HG02885 (cell line): Measurements from ENCODE around the gene CORIN.
"Not testable (repeated sequence)": the region's sequence is repeated elsewhere in the genome, so short reads cannot be mapped to it uniquely, and the experiment has no call there.

Source experiments
- ATAC-seq: cut with Tn5 transposase; IDR thresholded peaks from one replicate; pipeline ENCODE4 v1.9.1; 2021; ENCODE audit warnings: mild to moderate bottlenecking; ENCODE audit not compliant: unreplicated experiment, poor library complexity

Gene CORIN

DNA sequence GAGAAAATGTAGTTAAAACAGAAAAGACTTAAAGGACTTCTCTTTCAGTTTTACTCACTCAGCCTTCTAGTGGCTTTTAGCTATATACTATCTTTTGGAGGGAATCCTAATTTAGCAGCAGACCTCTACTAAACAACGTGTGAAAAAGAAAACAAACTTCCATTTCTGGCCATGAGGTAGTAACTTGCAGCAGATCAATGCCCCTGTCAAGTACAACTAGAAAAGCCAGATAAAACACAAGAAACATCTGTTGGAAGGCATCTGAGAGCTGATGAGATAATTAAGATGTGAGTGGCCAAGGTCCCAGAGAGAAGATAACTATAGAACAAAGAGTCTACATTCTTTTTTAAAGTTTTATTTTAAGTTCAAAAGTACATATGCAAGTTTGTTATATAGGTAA, 101.7 kb downstream of the CORIN start:
- ATAC-seq = no peak

DNA sequence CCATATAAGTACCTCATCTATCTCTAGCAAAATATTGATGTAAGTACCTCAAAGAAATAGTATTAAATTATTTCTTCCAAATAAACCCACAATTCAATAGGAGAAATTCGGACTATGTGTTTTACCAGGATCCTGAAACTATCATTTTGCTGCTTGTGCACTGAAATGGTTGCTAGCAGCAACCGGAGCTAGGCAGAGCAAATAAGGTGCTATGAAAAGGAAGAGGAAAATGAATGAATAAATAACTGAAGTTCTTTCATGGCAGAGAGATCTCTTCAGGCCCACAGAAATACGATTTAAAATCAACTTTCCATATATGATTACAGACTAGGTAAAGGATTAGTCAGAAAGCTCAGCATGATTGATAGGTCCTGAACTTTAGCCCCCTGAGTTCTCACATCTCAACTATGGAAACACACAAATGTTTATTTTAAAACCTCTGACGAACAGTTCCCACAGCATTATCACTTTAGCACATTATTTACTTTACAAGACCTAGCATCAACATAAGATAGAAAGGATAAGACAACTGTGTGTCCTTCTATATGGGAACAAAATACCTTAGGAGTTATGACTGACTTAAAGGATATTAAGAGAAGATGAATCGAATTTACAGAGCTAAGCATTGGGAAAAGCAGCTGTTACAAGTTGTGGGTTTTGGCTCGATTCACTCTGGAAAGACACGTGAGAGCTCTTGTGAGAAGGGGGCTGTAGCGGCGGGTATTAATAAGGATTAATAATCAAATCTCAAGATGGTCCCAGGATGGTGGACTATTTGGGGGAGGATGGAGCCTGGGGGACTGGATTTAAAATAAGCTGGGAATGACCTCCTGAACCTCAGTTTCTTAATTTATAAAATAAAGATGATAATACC, 104.3 kb downstream of the CORIN start:
- ATAC-seq = no peak

DNA sequence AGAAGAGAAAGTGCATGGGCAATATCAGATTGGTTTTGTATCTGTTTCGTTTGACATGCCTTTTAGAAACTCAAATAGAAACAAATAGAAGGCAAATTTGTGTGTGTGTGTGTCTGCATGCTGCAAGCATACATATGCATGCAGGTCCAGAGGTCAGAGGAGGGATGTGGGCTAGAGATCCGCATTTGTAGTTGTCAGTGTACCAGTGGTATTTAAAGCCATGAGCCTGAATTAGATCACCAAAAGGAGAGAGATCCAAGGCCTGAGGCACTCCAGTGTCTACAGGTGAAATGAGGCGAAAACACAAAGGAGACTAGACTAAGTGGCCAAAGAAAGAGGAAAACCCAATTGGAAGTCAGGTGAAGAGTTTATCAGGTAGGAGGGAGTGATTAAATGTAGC, 106.7 kb downstream of the CORIN start:
- no peak for ATAC-seq

DNA sequence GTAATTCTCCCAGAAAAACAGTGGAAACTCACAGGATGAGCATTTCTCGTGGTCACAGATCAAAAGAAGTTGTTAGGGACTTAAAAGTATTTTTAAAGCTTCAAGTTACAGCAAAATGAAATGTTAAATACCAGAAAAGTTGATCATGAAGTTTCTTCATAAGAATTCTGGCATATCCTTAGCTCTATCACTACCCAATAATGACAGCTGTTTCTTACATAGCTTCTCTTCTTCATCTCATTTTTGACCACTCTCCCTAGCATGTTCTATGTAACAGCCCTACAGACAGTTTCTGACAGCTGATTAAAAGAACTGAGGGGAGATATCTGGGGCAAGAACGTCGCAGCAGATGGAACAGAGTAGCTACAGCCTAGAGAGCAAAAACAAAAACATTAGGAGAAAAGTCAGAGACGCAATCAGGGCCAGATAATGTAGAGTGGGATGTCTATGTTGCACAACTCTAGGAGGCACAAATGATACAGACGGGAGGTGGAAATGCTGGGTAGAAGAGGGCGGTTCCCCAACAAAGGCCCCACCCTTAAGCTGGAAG, 108.7 kb downstream of the CORIN start:
- no peak for ATAC-seq

DNA sequence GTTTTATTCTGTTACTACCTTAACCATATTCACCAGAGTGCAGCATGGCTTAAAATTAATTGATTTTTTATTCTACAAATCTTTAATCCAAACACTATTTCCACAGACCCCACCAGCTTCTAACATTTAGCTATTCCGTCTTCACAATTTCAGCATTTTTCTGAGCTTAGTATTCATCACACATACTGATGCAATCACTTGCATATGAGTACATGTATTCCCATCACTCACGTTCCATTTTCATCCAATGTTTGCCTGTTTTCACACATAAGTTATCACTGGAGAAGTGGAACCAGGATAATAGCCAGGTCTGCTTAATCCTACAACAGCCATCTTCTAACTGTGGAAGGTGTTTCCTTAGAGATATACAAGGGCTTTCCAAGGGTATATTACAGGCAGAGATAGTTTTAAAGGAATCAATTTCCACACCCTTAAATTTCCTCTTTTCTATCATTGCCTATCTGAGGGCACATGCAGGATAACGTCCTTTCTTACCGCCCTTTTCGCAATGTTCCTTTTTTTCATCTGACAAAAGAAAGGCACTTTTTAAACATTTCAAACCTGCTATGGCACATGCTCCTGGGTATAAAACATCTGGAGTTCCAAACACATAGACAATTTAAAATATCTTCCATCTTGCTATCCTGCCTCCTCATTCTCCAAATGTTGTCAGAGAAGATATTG, 115.8 kb downstream of the CORIN start:
- no peak for ATAC-seq

DNA sequence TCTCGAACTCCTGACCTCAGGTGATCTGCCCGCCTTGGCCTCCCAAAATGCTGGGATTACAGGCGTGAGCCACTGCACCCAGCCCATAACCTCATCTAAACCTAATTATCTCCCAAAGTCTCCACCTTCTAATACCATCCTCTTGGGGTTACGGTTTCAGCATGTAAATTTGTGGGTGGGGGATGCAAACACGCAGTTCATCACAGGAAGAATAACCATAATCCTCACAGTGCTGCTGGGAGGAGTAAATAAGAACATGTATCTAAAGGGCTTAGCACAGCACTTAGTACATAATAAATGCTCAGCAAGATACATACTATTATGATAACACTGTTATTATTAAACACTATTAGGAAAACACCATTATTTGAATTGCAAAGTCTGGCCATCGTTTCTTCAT, 116.4 kb downstream of the CORIN start:
- ATAC-seq = no peak

DNA sequence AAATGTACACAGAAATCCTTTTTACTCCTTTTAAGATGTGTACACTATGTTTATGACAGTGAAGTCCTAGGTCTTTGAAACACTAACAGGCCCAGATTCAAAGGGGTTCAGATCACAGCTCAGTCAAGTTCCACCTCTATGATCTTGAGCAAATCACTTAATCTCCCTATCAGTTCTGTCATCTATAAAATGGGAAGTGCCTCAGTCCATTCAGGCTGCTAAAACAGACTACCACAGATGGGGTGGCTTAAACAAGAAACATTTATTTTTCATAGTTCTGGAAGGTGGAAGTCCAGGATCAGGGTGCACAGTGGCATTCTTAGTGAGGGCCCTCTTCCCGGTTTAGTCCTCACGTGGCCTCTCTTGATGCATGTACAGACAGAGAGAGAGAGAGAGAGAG, 117.1 kb downstream of the CORIN start:
- no peak for ATAC-seq

DNA sequence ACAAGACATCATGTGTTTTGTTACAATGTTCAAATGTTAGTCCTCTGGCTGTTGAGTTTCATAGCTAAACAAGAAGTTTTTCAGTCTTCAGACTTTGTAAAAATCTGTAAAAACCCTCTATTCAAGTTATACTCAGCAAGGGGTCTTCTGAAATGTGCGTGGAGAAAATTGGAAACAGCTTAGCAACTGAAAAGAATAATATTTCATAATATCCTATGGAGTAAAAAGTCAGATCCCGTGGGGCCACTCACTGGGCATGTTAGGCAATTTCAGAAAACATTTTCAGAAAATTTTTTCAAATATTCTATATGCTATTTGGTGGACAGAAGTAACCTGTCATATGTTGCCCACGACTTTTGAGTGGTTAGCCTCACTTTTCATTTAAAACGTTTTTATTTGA, 118.3 kb downstream of the CORIN start:
- ATAC-seq = no peak

DNA sequence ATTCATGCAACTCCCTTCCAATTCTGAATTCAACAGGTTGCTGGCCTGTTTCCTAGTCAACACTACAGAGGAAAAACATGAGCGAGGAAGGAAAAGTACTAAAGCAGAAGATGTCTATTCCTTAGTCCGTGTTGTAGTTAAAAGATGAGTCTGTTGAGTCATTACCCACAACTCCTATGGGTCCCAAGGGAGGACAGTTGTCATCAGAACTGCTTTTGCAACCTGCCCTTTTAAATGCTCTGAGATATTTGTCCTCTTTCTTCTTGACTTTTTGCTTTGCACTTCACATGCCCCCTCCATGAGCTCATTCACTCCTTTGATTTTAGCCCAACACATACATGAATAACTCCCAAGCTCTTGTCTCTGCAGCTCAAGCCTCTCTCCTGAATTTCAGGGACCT, 119.2 kb downstream of the CORIN start:
- no peak for ATAC-seq

DNA sequence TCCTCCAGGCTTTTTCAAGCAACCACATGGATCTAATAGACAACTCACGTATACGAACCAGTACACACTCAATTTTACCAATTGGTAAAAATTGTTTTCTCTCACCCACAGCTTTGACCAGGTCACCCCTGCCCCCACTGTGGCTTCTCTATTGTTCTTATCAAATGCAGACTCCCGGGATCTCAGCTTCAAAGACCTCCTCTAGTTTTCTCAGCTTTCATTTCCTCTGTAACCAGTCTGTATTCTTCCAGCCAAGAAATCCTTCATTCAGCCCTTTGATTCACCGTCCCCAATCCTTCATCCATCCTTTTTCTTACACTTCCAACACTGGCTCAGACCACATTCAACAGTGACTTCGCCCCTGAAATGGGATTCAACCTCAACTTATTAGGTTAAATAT, 120.7 kb downstream of the CORIN start:
- ATAC-seq = no peak

DNA sequence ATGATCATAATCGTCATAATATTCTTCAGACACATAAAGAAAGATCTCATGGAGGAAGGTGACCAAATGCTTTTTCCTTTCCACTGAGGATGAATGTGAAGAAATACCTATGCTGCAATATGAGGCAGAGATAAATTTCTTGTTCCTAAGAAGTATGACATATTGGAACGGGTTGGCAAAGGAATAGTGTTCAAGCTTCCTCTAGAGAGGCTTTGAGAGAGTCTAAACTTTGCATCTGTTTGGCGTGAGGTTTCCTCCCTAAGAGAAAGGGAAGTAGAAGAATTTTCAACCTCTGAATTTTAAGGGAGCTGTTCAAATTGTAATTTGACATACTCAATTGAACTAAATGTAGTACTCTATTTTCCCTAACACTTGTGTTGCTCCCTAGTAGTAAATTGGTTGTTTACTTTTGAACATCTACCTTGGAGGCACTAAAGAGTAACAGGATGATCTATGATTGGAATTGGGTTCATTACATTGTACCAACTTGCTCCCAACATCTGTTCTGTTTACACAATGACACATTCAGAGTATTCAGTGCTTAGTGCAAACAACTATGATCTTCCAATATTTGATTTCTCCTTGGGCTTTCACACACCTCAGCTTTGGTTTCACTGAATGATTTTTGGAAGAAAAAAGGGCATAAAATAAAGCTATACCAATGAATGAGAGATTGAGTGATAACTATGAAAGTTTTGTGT, 122.0 kb downstream of the CORIN start:
- no peak for ATAC-seq

DNA sequence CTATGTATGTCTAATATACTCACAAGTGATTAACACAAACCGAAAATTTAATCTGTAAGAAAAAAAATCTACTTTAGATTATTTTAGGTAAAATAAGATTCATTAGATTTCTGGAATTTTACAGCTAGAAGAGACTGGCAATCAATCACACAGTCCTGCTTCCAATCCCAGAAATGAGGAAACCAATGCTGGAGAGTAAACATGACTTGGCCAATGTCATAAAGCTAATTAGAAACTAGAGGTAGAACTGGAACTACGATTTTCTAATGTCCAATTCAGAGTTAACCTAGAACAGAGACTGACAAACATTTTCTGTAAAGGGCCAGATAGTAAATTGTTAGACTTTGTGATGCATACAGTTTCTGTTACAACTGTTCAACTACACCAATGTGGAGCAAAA, 123.6 kb downstream of the CORIN start:
- ATAC-seq = no peak

DNA sequence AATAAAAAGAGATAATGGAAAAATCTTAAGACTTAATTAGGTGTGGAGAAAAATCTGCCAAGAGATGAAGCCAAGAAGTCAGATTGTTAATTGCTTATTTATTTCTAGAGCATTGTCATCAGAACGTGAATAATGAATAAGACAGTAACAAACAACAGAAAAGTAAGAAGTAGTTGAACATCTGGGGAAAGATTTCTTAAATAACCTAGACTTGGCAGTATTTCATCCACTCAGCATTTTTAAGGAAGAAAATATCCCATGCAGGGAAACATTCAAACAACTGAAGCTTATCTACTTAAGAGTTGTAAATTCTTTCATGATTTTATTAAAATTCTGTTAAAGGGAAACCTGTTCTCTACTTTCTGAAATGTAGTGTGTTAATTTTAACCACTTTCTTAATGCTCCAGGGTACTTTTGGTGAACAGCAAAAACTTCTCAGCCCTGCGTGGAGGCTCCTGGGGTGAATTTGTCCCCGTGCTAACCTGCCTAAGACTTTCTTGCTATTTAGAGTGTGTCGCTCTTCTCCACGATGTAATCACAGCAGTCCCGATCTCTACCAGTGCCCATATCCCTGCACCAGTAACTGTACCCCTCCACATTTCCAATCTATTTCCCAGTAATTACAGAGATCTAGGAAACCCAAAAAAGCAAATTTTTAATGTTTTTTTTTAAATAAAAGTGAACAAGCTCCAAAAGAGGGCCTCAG, 124.6 kb downstream of the CORIN start:
- no peak for ATAC-seq

DNA sequence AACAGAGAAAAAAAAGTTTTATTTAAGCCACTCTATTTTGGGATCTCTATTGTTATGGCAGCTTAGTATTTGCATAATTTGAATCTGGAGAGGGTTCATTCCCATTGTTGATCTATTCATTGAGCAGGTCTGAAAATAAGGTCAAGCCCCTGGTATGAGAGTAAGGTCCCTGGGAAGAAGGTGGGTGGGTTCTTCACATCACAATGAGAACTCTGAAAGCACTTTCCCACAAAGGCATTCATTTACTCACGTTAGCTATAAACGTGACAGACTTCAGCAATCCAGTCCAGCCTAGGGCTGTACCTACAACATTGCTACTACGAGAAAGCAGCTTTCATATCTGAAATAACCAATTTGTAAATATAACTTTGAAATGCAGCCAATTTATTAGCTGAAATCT, 126.2 kb downstream of the CORIN start:
- no peak for ATAC-seq

DNA sequence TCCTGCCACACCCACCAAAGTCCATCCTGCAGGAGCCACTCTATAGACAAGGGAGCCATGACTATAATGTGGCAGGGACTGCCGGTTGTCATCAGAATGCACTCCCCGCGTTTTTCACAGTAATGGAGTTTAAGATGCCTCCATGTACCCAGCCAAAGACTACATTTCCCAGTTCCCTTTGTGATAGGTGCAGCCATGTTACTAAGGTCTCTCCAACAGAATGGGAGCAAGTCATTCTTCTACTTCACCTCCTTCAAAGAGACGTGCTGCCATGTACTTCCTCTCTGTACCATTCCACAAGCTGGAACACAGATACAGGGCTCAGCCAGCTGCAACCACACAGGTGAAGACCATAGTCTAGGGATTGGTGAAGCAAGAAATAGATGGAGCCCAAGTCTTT, 126.7 kb downstream of the CORIN start:
- ATAC-seq = no peak

DNA sequence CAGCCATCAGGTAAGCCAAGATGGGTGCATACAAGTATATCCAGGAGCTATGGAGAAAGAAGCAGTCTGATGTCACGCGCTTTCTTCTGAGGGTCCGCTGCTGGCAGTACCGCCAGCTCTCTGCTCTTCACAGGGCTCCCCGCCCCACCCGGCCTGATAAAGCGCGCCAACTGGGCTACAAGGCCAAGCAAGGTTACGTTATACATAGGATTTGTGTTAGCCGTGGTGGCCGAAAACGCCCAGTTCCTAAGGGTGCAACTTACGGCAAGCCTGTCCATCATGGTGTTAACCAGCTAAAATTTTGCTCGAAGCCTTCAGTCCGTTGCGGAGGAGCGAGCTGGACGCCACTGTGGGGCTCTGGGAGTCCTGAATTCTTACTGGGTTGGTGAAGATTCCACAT, 131.5 kb downstream of the CORIN start:
- not testable (repeated sequence) for ATAC-seq

DNA sequence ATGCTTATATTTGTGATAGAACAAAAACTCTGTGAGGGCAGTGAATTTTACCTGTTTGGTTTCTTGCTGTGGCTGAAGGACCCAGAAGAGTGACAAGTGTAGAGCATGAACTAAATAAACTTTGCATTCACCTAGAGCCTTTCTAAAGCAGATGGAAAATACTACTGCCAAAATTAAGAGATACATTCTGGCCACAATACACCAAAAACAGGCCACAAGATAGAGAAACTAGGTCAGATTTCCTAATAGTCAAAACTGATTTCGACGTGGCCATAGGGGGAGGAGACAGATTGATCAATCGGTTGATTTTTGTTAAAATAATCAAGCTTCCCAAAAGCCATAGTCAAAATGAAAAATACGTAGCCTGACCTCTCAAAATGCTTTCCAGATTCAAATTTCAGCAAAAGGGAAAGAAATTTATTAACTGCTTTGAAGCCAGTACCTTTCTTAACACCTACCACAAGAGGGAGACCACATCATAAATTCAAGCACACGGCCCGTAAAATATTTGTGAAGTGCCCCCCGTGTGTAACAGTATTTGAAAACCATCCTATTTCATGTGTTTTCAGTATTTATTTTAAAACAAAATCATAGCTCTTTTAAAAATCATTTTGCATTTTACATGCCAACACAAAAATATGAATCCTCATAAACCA, 132.4 kb downstream of the CORIN start:
- no peak for ATAC-seq

DNA sequence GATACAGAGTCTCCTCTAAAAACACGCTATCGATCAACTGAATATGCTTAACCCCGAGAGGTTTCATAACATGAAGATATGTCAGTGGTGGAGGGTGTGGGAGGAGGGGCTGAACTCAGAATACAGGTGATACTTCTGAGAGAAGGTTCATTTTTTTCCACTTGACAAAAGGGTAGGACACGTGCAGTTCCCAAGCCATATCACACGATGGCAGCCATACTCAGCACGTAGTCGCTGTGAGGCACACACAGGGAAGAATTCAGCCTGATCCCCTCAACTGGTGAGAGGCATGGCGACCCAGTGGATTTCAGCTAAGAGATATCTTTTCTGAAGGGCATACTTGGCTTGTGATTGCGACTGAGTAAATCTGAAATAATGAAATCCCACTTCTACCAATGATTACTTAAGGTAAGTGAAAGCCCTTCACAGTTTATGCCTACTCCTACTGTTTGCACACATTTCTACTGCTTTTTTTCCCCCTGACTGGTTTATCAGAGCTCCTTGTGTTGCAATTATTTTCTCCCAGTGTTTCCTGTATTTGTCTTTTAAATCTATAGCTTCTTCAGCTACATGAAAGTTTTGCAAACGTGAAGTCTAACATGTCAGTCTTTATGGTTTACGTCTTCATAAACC, 133.1 kb downstream of the CORIN start:
- peak; percentile 77 for ATAC-seq

DNA sequence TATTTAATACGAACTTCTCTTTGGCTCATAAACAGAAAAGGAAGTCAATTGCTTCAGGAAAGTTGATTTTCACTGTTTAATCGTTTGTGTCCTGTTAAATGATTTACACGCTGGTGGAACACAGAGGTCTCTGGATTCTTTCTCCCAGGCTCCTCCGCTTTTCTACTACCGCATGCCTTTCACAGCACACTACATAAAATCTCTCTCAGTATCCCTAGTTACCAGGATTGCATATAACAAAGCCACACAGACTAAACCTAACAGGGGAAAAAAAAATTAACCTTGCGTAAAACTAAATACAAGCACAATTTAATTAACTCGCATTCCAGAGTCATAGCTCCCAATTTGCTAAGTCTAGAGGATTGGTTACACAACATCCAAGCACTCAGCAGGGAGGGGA, 133.9 kb downstream of the CORIN start:
- no peak for ATAC-seq
